Myocyte (in vitro differentiated cells): ENCODE results near the gene CLOCK. TPM values are rescaled to one million over a fixed set of nuclear protein-coding genes. Genes with fewer than 3 reads are reported as not detected.

Experiments
- DNase-seq: peaks from one replicate; pipeline ENCODE4 v3.0.0-alpha.2; 2012; ENCODE audit warnings: low read depth
- total RNA-seq: library from RNA; depleted of rRNA; stranded (reverse); fragments of >200 nt; gene quantifications from 2 replicates; pipeline ENCODE4 v1.2.3, GENCODE V29; 2014

Gene CLOCK
- total RNA-seq, 1 donor from 2014 or later = 51.3 TPM

DNA sequence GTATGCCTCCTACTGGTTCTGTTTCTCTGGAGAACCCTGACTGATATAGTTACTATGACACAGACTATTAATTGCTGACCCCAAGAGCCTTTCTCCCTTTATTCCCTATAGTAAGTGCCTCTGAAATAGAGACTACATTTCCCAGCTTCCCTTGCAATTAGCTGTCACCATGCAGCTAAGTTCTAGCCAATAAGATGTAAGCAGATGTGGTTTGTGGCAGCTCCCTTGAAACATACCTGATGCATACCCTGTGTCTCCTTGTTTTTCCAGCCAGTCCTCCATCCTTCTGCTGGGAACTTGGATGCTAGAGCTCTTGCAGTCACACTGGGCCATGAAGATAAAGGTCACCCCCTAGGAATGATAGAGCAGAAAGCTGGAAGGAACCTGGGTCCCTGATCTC, 160.6 kb downstream of the CLOCK start:
- peak; percentile 12 for DNase-seq

DNA sequence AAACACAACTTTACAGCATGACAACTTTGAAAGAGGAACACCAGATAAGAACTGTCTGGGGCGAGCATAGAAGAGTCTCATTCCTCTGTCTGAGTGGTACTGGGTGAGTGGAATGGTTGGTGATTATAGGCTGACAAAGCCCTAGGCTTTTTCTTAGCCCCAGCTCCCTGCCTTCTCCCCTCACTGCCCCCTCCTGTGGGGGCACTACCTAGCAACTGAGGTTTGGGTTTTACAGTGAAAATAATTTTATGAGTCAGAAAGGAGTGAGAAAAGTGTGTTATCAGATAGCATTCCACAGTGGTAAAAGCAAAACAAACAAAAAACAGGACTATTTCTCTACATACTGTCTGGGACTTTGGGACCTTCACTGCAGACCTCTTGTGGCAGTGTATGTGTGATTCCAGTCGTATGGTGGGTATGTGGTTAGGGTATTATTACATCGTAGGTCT, 161.5 kb downstream of the CLOCK start:
- no peak for DNase-seq

DNA sequence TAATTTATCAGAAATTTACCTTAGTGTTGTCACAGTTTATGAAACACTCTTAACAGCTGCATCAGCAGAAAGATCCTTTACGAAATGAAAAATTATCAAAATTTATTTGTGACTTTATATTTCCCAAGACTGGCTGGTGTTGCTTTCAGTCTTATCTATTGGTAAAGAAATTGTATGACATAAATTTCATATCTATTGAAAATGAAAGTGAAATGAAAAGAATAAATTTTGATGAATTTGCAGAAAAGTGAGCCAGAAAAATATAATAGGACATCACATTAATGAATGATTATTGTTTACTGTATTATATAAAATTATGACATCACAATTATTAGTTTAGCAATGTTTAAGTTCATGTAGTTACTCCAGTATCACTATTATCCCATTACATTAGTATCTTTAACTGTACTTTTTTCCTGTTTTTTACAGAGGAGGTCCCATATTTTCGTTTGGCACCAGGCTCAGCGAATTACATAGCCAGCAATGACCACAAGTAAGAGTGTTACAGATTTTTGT, 164.2 kb downstream of the CLOCK start:
- DNase-seq = no peak

DNA sequence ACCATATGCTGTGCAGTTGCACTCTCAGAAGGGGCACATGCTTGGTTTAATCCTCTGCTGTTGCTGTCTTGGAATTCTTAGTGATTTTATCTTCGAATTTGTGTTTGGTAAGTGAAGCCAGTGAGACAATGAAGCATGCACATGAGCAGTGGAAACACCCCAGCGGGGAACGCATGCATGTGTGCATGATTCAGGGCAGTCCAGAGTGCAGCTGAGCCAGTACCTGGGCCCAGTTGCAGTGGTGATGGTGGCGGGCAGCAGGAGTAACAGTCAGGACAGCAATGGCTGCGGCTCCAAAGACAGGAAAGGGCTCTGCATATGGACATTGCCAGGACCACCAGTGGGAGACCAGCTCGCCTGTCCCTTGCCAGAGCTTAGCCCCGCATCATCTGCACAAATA, 165.2 kb downstream of the CLOCK start:
- no peak for DNase-seq

DNA sequence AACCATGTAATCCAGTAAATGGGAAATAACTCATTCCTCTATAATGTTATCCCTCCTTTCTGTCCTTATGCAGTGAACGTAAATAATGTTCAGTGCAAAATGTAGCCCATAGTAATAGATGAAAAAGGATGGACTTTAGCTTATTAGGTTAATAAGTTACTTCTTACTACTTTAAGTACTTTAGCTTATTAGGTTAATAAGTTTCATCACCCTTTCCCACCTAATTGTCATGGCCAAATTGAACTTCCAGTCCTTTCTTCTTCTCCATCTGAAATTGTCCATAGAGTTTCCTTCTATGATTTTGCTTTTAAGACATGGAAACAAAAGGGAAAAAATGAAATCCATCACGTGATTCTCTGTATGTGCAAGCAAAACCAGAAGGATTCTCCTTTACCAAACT, 166.1 kb downstream of the CLOCK start:
- DNase-seq = no peak

DNA sequence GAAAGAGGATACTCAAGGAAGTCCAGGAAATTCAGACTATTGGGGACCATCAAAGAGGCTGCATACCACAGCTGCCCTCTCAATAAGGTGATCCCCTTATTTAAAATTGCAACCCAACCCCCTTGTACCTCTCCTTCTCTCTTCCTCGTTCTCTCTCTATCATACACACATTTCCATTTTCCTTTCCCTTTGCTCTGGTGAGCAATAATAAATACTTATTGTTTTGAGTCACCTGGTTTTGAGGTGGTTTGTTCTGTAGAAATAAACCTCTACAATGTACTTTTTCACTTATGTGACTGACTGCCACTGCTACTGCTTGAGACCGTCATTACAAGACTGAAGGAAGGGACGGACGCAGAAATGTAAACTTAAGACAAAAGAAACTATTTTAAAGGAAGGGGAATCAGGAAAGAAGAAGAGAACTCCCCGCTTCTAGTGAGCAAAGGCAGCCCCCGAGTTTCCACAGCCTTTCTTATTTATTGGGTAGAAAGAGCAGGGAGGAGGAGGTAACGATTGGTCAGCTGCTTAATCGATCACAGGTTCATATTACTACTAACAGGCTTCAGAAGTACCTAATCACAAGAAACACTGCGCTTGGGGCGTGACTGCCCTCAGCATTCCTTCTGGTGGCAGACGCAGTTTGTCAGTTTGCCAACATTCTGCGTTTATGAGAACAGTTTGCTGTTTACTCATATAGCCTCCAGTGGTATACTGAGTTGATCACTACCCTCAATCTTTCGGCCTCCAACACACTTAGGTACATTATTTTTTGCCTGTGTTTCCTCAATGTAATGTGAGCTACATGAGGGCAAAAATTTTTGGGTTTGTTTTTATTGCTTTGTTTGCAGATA, 167.9 kb downstream of the CLOCK start:
- DNase-seq = no peak

Other genes starting within 250 kb of the CLOCK start
- gene SRD5A3, start 200.7 kb downstream of the CLOCK start, total RNA-seq = 6.8 and 11.6 TPM in 2 replicates
- gene TMEM165, start 151.0 kb downstream of the CLOCK start, total RNA-seq = 124 and 134 TPM in 2 replicates
- not detected in 2 replicates for gene PDCL2, start 45.3 kb upstream of the CLOCK start, total RNA-seq
- gene NMU, start 89.4 kb upstream of the CLOCK start, total RNA-seq = not detected in 2 replicates